Stimulated activated CD4-positive, alpha-beta T cell treated with anti-CD3 and anti-CD28 coated beads, TNF-alpha, amount 100 ng/mL, for 1 hour (primary cell): Measurements from ENCODE around the gene TBX21.
A peak's percentile ranks its signal among the peaks of the same experiment; 100 is the strongest.

Experiments
- DNase-seq, 3 donors: peaks; one replicate each; pipeline ENCODE4 v3.0.0-alpha.2; 2020; ENCODE audit warnings: low read depth in 3 of 3, low spot score in 1 of 3

Gene TBX21

GRCh38 chr17:47712330-47713023 is 20.6 kb upstream of the TBX21 start:
- no peak for DNase-seq

- no peak for DNase-seq
Measured at GRCh38 chr17:47713980-47714700, 18.9 kb upstream of the TBX21 start.

GRCh38 chr17:47714773-47715396 is 18.2 kb upstream of the TBX21 start:
- DNase-seq, result no peak

DNA sequence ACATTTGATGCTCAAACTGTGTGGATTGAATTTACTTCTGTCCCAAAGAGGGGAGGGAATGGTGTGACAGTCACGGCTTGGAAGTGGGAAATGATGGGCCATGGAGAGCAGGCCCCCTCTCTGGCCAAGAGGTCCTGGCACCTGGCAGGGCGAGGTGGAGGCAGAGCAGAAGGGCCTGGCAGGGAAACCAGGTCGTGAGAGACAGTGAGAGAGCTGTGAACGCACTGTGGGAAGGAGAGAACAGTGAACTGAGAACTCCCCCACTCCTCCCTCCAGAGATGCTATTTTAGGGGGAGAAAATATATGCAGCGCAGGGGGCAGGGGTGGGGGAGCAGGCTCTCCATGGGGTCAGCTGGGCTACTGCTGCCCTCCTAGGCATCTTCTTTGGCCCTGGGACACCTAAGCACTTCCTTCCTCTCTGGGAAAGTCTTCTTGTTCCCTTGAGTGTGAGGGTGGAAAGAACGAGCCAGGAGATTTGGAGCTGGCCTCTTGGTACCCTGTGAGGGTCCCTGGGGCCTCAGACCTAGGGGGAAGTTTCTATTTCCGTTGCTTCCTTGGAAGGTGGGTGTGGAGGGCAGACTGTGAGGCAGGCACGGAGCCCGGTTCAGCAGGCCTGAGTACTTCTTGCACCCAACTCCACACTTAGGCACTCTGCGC is 17.2 kb upstream of the TBX21 start:
- no peak for DNase-seq

DNA sequence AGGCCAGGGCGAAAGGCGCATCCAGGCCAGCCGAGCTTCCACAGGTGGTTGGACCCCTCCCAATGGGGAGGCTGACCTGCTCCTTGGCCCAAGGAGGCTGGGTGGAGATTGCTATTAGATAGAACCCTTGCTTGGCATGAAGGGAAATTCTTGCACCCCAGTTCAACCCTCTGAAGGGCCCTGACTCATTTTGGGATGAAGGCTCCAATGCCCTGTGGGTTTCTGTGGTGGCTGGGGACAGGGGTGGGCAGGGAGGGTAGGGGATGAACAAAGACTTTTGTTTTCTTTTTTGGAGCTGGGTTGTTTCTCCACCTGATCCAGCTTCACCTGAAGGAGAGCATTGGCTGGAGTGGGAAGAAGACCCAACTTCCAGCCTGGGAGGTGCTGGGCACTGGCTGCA is 16.7 kb upstream of the TBX21 start:
- DNase-seq, result no peak

DNA sequence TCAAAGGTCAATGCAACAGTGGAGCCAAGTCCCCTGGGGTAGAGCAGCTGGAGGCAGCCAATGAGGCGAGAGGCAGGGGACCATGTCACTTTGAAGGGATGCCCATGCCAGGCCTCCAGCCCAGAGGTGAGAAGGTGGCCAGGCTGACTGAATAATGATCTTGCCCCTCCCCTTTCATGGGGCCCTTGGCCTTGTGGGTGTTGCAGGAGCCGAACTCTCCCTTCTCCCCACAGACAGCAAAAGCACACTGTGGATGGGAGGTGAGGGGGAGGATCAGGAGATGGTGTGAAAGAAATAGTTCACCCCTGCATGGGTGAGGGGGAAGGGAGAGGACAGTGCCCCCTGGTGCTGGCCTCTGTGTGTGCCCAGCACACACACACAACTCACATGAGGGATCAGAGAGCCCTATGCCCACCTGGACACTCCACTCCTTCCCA is 15.8 kb upstream of the TBX21 start:
- DNase-seq, result no peak

- DNase-seq, result no peak
Measured at GRCh38 chr17:47717979-47718621, 14.9 kb upstream of the TBX21 start.

GRCh38 chr17:47718634-47719405 is 14.2 kb upstream of the TBX21 start:
- no peak for DNase-seq

- no peak for DNase-seq
Measured at GRCh38 chr17:47719411-47720152, 13.5 kb upstream of the TBX21 start.

- DNase-seq, result no peak
Measured at GRCh38 chr17:47720196-47720595, 12.8 kb upstream of the TBX21 start.

DNA sequence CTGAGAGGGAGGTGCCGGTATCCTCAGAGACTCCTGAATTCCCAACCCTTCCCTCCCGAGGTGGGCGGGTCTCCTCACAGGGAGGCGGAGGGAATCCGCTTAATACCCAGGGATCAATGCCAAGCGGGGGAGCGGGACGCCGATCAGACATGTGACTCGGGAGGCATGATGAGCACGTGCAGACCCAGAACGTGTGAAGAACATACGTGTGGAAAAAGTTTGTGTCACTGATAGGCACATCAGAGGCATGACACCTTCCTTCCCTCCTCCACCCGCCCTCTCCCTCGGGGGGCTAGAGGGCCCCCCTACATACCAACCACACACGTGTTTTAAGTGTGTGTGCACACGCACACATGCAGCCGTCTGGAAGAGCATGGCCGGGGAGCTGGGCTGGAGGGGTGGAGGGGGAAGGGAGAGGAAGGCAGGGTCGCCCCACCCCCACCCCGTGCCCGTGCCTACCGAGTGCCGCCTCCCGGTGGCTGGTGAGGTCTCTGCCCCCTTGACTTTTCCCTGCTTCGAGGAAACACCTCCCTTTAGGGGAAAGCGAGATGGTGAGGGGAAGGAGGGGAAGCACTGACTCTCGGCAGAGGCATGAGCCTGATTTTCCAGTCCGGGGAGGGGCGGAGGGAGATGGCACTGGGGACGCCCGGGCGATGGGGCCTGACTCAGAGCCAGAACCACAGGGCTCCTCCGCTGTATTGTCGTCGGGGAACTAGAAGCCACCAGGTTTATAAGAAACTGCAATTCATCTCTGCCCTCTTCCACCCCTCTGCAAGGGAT is 12.1 kb upstream of the TBX21 start:
- DNase-seq, result peak; percentile 66 to 89 (median 76)

- no peak for DNase-seq
Measured at GRCh38 chr17:47721725-47722124, 11.3 kb upstream of the TBX21 start.

DNA sequence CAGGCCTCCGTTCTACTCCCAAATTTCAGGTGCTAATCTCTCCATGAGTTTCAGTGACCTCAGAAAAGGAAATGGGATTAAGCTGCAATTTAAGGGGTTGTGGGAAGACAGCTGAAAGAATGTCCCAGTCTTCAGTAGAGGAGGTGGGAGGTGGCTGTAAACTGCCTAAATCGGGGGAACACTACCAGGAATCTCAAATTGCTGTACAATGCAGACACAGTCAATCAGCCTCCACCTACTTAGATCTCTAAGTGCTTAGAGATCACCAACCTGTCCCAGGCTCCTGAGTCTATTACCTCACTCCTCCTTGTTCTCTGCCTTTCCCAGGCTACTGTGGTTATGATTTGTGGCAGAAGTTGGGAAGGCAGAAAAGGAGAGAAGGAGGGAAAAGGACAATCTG is 8.3 kb upstream of the TBX21 start:
- no peak for DNase-seq

- DNase-seq, result no peak
Measured at GRCh38 chr17:47725446-47726111, 7.5 kb upstream of the TBX21 start.

GRCh38 chr17:47726796-47727703 is 6.0 kb upstream of the TBX21 start:
- no peak for DNase-seq

GRCh38 chr17:47727704-47728036 is 5.4 kb upstream of the TBX21 start:
- no peak for DNase-seq

DNA sequence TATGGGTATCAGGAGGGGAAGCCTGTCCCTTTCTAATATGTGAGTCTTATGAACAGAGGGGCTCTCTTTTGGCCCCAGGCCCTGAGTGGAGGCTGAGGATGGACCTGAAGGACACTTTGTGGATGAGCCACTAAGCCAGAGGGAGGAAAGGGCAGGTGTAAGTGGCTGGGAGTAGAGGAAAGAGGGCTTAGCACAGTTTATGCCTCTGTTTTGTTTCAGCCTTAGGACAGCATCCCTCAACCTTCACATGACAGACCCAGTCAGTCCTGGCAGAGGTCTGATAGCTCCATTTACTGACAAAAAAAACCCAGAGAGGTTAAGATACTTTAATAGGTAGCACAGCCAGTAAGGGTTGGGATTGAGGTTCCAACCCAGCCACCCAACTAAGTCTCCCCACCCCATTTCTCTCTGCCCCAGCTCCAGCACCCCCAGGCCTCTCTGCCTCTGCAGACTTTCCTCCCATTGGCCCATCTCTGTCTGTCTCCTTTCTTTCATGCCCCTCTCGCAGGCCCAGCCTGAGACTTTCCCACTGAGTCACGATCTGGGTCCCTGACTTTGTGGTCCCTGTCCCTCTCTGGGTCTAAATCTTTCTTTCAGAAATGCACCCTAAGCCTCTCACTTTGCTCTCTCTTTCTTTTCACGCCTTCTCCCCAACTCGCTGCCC is 4.7 kb upstream of the TBX21 start:
- no peak for DNase-seq
